GM12891 (cell line): Measurements from ENCODE around the gene IL24.

Experiments
- POLR2A ChIP-seq: IDR thresholded peaks from 2 replicates; pipeline ENCODE4 v1.6.1; 2011; ENCODE audit warnings: low read depth, low read length, control low read depth
- POLR2AphosphoS5 ChIP-seq: IDR thresholded peaks from 2 replicates; pipeline ENCODE4 v1.6.1; 2011; ENCODE audit warnings: low read depth, low read length, control low read depth
- TAF1 ChIP-seq: IDR thresholded peaks from 2 replicates; pipeline ENCODE4 v1.6.1; 2011; ENCODE audit warnings: low read depth, low read length, control low read depth

DNA sequence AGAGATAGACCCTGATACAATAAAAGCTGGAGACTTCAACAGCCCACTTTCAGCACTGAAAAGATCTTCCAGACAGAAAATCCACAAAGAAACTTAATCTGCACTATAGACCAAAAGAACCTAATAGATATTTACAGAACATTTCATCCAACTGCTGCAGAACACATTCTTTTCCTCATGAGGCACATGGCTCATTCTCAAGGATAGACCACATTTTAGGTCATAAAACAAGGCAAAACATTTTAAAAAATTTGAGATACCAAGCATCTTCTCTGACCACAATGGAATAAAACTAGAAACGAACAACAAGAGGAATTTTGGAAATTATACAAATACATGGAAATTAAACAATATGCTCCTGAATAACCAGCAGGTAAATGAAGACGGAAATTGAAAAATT lies 46.8 kb upstream of the IL24 start:
- TF ChIP-seq POLR2AphosphoS5, result no peak
- TF ChIP-seq TAF1, result no peak
- no peak for TF ChIP-seq POLR2A
